Transverse colon (tissue), 4 donors: ENCODE data around the gene PGM2. TPM values are rescaled to one million over a fixed set of nuclear protein-coding genes. Genes with fewer than 3 reads are reported as not detected.

Experiments
- DNase-seq: peaks from one replicate; pipeline ENCODE4 v3.0.0-alpha.2; 2019
- H3K27ac ChIP-seq, 4 donors: fragments of 200-600 bp; sonication (generic); 2 replicates each; pipeline ENCODE4 v1.5.1; 2016 to 2018; ENCODE audit warnings: inconsistent platforms in 4 of 4
- H3K27me3 ChIP-seq: fragments of 200-600 bp; sonication (generic); 2 replicates; pipeline ENCODE4 v1.5.1; 2017; ENCODE audit warnings: inconsistent platforms
- H3K36me3 ChIP-seq, 4 donors: fragments of 200-600 bp; sonication (generic); 2 replicates each; pipeline ENCODE4 v1.5.1; 2017 to 2019; ENCODE audit warnings: inconsistent platforms in 4 of 4
- H3K4me1 ChIP-seq, 4 donors: fragments of 200-600 bp; sonication (generic); 2 replicates each; pipeline ENCODE4 v1.5.1; 2017 to 2020; ENCODE audit warnings: inconsistent platforms in 4 of 4
- H3K4me3 ChIP-seq, 4 donors: fragments of 200-600 bp; sonication (generic); 1 replicate in 1 of 4; 2 replicates in 3 of 4; pipeline versions ENCODE4 v1.5.1 to v1.6.1; 2017 to 2019; ENCODE audit warnings: inconsistent platforms in 4 of 4
- H3K9me3 ChIP-seq, 2 donors: fragments of 200-600 bp; sonication (generic); 2 replicates each; pipeline ENCODE4 v1.5.1; 2017 to 2019; ENCODE audit warnings: inconsistent platforms in 2 of 2
- EP300 ChIP-seq: sonication (generic); formaldehyde crosslinking; IDR thresholded peaks from one replicate; pipeline ENCODE4 v1.6.1; 2017; ENCODE audit warnings: antibody characterized with exemption, low read depth
- POLR2A ChIP-seq: fragments of 450-650 bp; IDR thresholded peaks from one replicate; pipeline ENCODE4 v1.6.1; 2016; ENCODE audit warnings: antibody characterized with exemption, mild to moderate bottlenecking, moderate library complexity
- POLR2AphosphoS5 ChIP-seq, 3 donors: sonication (generic); formaldehyde crosslinking; IDR thresholded peaks; one replicate each; pipeline ENCODE4 v1.6.1; 2016; ENCODE audit warnings: antibody characterized with exemption in 3 of 3
- WGBS, 2 donors: methylation state at CpG; one replicate each; pipeline ENCODE4 v1.1.5; 2018; ENCODE audit warnings: low coverage in 1 of 2; 5-methylcytosine and 5-hydroxymethylcytosine counted together
- in situ Hi-C, 4 donors: fragments of 200-750 bp; cut with MboI; loops; one replicate each; pipeline versions ENCODE4 v1.15.0 to v1.15.1; 2017; ENCODE audit warnings: low sequenced_read_pairs in 3 of 4, low pct_ligation_motif_present in 1 of 4, low pct_unique_long_range_greater_than_20kb in 1 of 4
- intact Hi-C: fragments of 100-400 bp; cut with DNase I; formaldehyde crosslinking; loops from one replicate; pipeline ENCODE4 v1.15.1; 2023; ENCODE audit warnings: low total_unique reads
- total RNA-seq, 4 donors: library from RNA; depleted of rRNA; stranded (reverse); fragments of >200 nt; gene quantifications; one replicate each; pipeline ENCODE4 v1.1.0, GENCODE V29; 2016
- TF ChIP-seq, protein P1 (sequence below), 5 experiments: fragments of 200-600 bp in 3 of 5; fragments of 450-650 bp in 2 of 5; sonication (generic) in 3 of 5; IDR thresholded peaks; 1 replicate in 2 of 5; 2 replicates in 3 of 5; pipeline ENCODE4 v1.5.1; 2016 to 2017; ENCODE audit warnings: antibody characterized with exemption in 5 of 5, inconsistent platforms in 3 of 5, mild to moderate bottlenecking in 2 of 5, moderate library complexity in 1 of 5

The PGM2 gene
- total RNA-seq, 4 donors from 2014 or later = 5.8 to 21.0 (median 14.7) TPM

DNA sequence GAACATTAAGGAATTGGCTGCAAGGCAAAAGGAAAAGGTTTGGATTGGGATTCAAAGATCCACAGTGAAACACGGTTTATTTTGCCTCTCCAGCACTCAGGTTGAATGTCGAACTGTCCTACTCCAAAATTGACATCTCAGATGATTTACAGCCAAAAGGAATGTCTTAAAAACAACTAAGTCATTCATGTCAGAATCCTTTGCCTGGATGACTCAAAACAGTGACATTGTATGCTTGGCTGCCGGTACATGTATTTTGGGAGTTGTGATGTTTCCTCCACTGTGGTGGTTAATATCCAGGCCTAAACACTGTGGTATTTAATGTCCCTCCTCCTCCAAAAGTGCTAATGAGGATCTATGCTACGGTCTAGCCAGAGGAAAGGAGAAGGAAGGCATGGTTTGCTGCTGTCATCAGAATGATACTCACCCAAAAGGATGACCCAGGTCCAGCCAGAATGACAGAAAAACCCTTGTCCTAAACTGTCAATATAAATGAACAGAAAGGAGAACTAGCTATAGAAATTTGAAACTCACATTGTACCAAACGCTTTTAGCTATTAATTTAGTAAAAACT is 20.9 kb downstream of the PGM2 start:
- TF ChIP-seq, protein P1, sequence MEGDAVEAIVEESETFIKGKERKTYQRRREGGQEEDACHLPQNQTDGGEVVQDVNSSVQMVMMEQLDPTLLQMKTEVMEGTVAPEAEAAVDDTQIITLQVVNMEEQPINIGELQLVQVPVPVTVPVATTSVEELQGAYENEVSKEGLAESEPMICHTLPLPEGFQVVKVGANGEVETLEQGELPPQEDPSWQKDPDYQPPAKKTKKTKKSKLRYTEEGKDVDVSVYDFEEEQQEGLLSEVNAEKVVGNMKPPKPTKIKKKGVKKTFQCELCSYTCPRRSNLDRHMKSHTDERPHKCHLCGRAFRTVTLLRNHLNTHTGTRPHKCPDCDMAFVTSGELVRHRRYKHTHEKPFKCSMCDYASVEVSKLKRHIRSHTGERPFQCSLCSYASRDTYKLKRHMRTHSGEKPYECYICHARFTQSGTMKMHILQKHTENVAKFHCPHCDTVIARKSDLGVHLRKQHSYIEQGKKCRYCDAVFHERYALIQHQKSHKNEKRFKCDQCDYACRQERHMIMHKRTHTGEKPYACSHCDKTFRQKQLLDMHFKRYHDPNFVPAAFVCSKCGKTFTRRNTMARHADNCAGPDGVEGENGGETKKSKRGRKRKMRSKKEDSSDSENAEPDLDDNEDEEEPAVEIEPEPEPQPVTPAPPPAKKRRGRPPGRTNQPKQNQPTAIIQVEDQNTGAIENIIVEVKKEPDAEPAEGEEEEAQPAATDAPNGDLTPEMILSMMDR (IDR thresholded peaks at IDR 0.05) = no peak
- TF ChIP-seq POLR2A = no peak
- TF ChIP-seq EP300 = no peak
- TF ChIP-seq POLR2AphosphoS5 (IDR thresholded peaks at IDR 0.05) = no peak
- H3K36me3 ChIP-seq = peaks cover 0 to 20% (median 9%) of the 10 kb centered on the region in 4 donors
- intact Hi-C loops (no loop called here), in situ Hi-C loops (no loop called here)
- no peaks in the 10 kb centered on the region for H3K4me1 ChIP-seq
- no peaks in the 10 kb centered on the region for H3K9me3 ChIP-seq
- no peaks in the 10 kb centered on the region for H3K27me3 ChIP-seq
- H3K4me3 ChIP-seq = no peak overlapping the region
- no peak for DNase-seq
- WGBS, 2 donors = 67 to 68% methylated on average over 4 to 5 of the region's 5 CpGs
- no peak overlapping the region for H3K27ac ChIP-seq

DNA sequence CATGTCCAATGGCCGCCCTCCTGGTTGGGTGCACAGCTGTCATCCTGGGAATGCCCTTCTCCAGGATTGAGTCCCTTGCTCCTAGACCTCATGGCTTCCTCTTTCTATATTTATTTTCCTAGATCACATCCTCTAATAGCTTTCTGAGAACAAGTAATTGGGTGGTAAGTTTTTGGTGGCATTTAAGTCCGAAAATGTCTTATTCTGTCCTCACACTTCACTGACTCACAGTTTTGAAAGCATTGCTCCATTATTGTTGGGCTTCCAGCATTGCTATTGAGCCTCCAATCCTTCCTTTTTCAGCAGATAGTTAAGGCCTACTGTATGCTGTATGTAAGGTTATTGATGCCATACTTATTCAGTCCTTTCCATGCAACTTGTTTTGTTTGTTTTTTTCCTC is 25.9 kb downstream of the PGM2 start:
- Histone ChIP-seq H3K4me3 (no peak overlapping the region), H3K4me1 (no peaks in the 10 kb centered on the region), H3K27me3 (no peaks in the 10 kb centered on the region), H3K36me3 (peaks cover 0 to 18% (median 5%) of the 10 kb centered on the region in 4 donors), H3K27ac (no peak overlapping the region), H3K9me3 (no peaks in the 10 kb centered on the region)
- in situ Hi-C loops = no loop called here
- DNase-seq = no peak
- WGBS, 2 donors = 75 to 85% methylated on average over 2 of the region's 2 CpGs
- TF ChIP-seq POLR2A (no peak), POLR2AphosphoS5 (IDR thresholded peaks at IDR 0.05) (no peak), EP300 (no peak)
- TF ChIP-seq, protein P1 (IDR thresholded peaks at IDR 0.05) = no peak
- intact Hi-C loops = no loop called here

DNA sequence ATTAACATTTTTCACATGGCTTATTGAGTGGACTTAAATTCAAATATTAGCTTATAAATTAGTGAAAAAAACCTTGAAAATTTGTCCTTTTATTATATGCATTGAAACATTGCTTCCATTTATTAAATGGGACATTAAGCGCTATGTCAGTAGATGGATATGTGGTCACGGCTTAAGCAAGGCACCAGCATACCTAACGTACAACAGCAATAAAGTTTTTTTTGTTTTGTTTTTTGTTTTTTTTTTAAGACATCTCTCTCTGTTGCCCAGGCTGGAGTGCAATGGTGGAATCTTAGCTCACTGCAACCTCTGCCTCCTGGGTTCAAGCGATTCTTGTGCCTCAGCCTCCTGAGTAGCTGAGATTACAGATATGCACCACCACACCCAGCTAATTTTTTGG is 31.6 kb downstream of the PGM2 start:
- no peak for DNase-seq
- Histone ChIP-seq H3K36me3 (peaks cover 0 to 7% (median 0%) of the 10 kb centered on the region in 4 donors), H3K4me3 (no peak overlapping the region), H3K27ac (no peak overlapping the region), H3K27me3 (no peaks in the 10 kb centered on the region), H3K9me3 (no peaks in the 10 kb centered on the region), H3K4me1 (no peaks in the 10 kb centered on the region)
- 91 to 96% methylated on average over 4 of the region's 4 CpGs for WGBS, 2 donors
- in situ Hi-C loops (no loop called here), intact Hi-C loops (no loop called here)
- no peak for TF ChIP-seq EP300
- TF ChIP-seq POLR2AphosphoS5 (IDR thresholded peaks at IDR 0.05) = no peak
- TF ChIP-seq, protein P1 (IDR thresholded peaks at IDR 0.05) = no peak
- no peak for TF ChIP-seq POLR2A

DNA sequence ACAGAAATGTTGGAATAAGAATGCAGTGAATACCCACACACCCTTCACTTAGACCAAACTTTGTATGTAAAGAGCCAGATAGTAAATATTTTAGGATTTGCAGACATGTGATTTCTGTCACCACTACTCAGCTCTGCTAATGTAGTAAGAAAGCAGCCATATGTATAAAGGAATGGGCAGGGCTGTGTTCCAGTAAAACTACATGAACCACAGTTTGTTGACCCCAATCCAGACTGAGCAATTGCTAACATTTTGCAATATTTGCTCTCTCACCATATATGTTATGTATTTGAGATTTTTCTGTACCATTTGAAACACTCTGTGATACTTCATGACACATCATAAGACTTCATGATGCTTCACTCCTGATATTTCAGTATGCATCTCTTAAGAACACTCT is 32.4 kb downstream of the PGM2 start:
- in situ Hi-C loops (no loop called here), intact Hi-C loops (no loop called here)
- Histone ChIP-seq H3K9me3 (no peaks in the 10 kb centered on the region), H3K4me3 (no peak overlapping the region), H3K27me3 (no peaks in the 10 kb centered on the region), H3K36me3 (peaks cover 0 to 7% (median 0%) of the 10 kb centered on the region in 4 donors), H3K4me1 (no peaks in the 10 kb centered on the region), H3K27ac (no peak overlapping the region)
- TF ChIP-seq EP300 (no peak), POLR2A (no peak), POLR2AphosphoS5 (IDR thresholded peaks at IDR 0.05) (no peak)
- no peak for DNase-seq

DNA sequence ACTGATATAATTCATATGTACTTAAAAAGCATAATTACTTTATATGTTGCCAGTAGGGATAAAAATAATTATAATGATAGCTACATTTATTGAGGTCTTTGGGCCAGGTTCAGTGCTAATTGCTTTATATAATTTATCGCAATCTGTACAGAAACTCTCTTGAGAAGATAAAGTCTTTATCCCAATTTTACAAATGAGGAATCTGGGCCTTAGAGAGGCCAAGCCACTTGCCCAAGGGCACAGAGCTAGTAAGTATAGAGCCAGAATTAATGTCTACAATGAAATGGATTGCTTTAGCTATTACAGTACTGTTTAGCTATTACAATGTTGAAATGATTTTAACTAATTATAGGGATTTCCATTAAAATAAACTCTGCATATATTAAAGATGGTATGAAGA is 33.8 kb downstream of the PGM2 start:
- H3K36me3 ChIP-seq = peaks cover 0 to 7% (median 0%) of the 10 kb centered on the region in 4 donors
- intact Hi-C loops = loop anchor here (10.0 kb wide), 1 partner anchor 1405 kb away; no protein-coding TSS in a partner anchor
- H3K9me3 ChIP-seq = no peaks in the 10 kb centered on the region
- 75 to 94% methylated on average over 1 of the region's 1 CpG for WGBS, 2 donors
- no peaks in the 10 kb centered on the region for H3K27me3 ChIP-seq
- H3K27ac ChIP-seq = no peak overlapping the region
- TF ChIP-seq EP300 (no peak), POLR2A (no peak), POLR2AphosphoS5 (IDR thresholded peaks at IDR 0.05) (no peak)
- TF ChIP-seq, protein P1 (IDR thresholded peaks at IDR 0.05) = no peak
- in situ Hi-C loops = no loop called here
- H3K4me3 ChIP-seq = no peak overlapping the region
- DNase-seq = no peak
- no peaks in the 10 kb centered on the region for H3K4me1 ChIP-seq
